Stimulated activated CD4-positive, alpha-beta T cell treated with anti-CD3 and anti-CD28 coated beads, Interleukin-4, amount 100 ng/mL, for 1 hour (primary cell): ENCODE measurements around the gene BCKDHA.
"Not testable (repeated sequence)": the region's sequence is repeated elsewhere in the genome, so short reads cannot be mapped to it uniquely, and the experiment has no call there.

ENCODE experiments used
- DNase-seq: peaks from one replicate; pipeline ENCODE4 v3.0.0-alpha.2; 2020

BCKDHA gene

GRCh38 chr19:41408256-41408655 is 10.6 kb downstream of the BCKDHA start:
- no peak for DNase-seq

- not testable (repeated sequence) for DNase-seq
Measured at GRCh38 chr19:41408846-41409245, 11.2 kb downstream of the BCKDHA start.

GRCh38 chr19:41409288-41409687 is 11.7 kb downstream of the BCKDHA start:
- no peak for DNase-seq

GRCh38 chr19:41410336-41411054 is 12.9 kb downstream of the BCKDHA start:
- DNase-seq: no peak

- no peak for DNase-seq
Measured at GRCh38 chr19:41411100-41411967, 13.7 kb downstream of the BCKDHA start.

GRCh38 chr19:41411968-41412265 is 14.3 kb downstream of the BCKDHA start:
- DNase-seq: no peak

- DNase-seq: no peak
Measured at GRCh38 chr19:41412953-41413352, 15.3 kb downstream of the BCKDHA start.

- DNase-seq: no peak
Measured at GRCh38 chr19:41413947-41414346, 16.3 kb downstream of the BCKDHA start.

GRCh38 chr19:41414461-41414860 is 16.8 kb downstream of the BCKDHA start:
- DNase-seq: no peak

GRCh38 chr19:41415154-41415571 is 17.5 kb downstream of the BCKDHA start:
- no peak for DNase-seq

- no peak for DNase-seq
Measured at GRCh38 chr19:41416194-41416674, 18.6 kb downstream of the BCKDHA start.

GRCh38 chr19:41420101-41420880 is 22.7 kb downstream of the BCKDHA start:
- DNase-seq: no peak

- no peak for DNase-seq
Measured at GRCh38 chr19:41421314-41421713, 23.7 kb downstream of the BCKDHA start.

GRCh38 chr19:41421973-41422372 is 24.4 kb downstream of the BCKDHA start:
- DNase-seq: no peak

- DNase-seq: no peak
Measured at GRCh38 chr19:41422456-41422855, 24.8 kb downstream of the BCKDHA start.

GRCh38 chr19:41422955-41423354 is 25.3 kb downstream of the BCKDHA start:
- DNase-seq: no peak

- DNase-seq: no peak
Measured at GRCh38 chr19:41424335-41425173, 26.9 kb downstream of the BCKDHA start.

- DNase-seq: no peak
Measured at GRCh38 chr19:41425174-41426115, 27.8 kb downstream of the BCKDHA start.

GRCh38 chr19:41426116-41426841 is 28.7 kb downstream of the BCKDHA start:
- no peak for DNase-seq

GRCh38 chr19:41426952-41427646 is 29.5 kb downstream of the BCKDHA start, which contains the start of gene B3GNT8:
Gene B3GNT8 (minus strand): TSS chr19:41427374. CDS start chr19:41426778, 596 bp downstream.
- DNase-seq: peak; percentile 45
